ENCODE data around the gene LRFN2.

Gene LRFN2

DNA sequence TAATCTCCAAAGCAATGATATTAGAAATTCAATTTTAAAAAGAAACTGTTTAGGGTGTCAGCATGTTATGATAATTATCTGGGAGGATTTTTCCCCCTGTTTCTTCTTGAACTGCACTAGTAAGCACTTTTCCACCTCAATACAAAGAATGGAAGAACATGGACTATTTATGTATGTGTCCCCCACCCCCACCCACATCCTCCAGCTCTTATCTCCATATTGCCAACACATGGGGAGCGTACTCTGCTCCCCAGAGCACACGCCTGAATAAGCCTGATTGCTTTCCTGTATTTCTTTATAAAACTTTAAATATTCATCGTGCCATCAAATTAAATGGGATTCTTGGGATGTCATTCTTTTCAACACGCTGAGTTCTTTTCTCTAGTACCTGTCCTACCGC lies 11.4 kb upstream of the LRFN2 start:
- DNase-seq (ENCODE audit: insufficient read length, low spot score), result no peak
- FAIRE-seq, result no peak
- TF ChIP-seq POU2F2 (IDR thresholded peaks at IDR 0.05; ENCODE audit: low read depth, low read length), result no peak
- no peak for TF ChIP-seq TAF1 (IDR thresholded peaks at IDR 0.05; ENCODE audit: low read depth, low read length)
- TF ChIP-seq SPI1 (IDR thresholded peaks at IDR 0.05; ENCODE audit: low read depth, low read length), result no peak
- no peak for TF ChIP-seq POLR2A (IDR thresholded peaks at IDR 0.05; ENCODE audit: low read depth, low read length)
- no peak for TF ChIP-seq PAX5 (IDR thresholded peaks at IDR 0.05; ENCODE audit: insufficient read depth, low read length, severe bottlenecking)
- TF ChIP-seq POLR2AphosphoS5 (IDR thresholded peaks at IDR 0.05; ENCODE audit: low read depth, low read length), result no peak

DNA sequence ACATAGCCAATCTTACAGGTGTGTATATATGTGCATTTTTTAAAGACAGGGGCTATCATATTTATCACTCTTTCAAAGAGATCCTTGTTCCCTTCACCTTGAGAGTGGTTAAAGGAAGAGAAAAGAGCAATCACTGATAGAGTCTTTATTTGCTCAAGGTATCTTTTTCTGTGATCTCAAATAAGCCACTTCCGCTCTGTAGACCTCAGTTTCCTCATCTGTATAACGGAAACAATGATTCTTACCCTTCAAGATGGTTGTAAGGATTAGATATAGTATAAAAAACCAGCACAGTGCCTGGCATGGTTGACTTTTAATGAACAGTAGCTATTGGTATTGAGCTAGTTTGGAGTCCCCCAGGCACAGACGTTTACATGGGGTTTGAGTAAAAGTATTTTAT lies 10.1 kb upstream of the LRFN2 start:
- TF ChIP-seq SPI1 (IDR thresholded peaks at IDR 0.05; ENCODE audit: low read depth, low read length), result no peak
- TF ChIP-seq POLR2A (IDR thresholded peaks at IDR 0.05; ENCODE audit: low read depth, low read length), result no peak
- TF ChIP-seq PAX5 (IDR thresholded peaks at IDR 0.05; ENCODE audit: insufficient read depth, low read length, severe bottlenecking), result no peak
- TF ChIP-seq POLR2AphosphoS5 (IDR thresholded peaks at IDR 0.05; ENCODE audit: low read depth, low read length), result no peak
- no peak for TF ChIP-seq TAF1 (IDR thresholded peaks at IDR 0.05; ENCODE audit: low read depth, low read length)
- no peak for TF ChIP-seq POU2F2 (IDR thresholded peaks at IDR 0.05; ENCODE audit: low read depth, low read length)
- DNase-seq (ENCODE audit: insufficient read length, low spot score), result no peak
- FAIRE-seq, result no peak

DNA sequence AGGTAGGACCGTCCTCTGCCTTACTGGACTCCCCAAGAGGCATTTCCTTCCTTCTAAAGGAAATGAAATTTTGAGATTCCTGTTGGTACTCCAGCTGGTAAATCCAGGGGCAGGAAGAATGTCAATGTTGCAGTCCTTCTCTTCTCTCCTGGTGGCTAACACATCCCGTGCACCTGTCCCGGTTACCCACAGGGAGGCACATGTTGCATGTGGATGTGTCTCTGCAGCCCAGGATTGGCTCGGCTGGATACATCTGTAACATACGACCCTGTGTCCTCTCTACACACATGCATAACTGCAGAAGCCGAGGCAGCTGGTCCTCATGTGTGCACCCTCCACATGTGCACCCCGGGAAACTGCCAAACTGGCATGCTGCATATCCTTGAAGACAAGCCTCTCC lies 1.3 kb upstream of the LRFN2 start:
- TF ChIP-seq POLR2A (IDR thresholded peaks at IDR 0.05; ENCODE audit: low read depth, low read length) (no peak), PAX5 (IDR thresholded peaks at IDR 0.05; ENCODE audit: insufficient read depth, low read length, severe bottlenecking) (no peak), SPI1 (IDR thresholded peaks at IDR 0.05; ENCODE audit: low read depth, low read length) (no peak), POU2F2 (IDR thresholded peaks at IDR 0.05; ENCODE audit: low read depth, low read length) (no peak), TAF1 (IDR thresholded peaks at IDR 0.05; ENCODE audit: low read depth, low read length) (no peak), POLR2AphosphoS5 (IDR thresholded peaks at IDR 0.05; ENCODE audit: low read depth, low read length) (no peak)
- DNase-seq (ENCODE audit: insufficient read length, low spot score) (no peak), FAIRE-seq (no peak)

DNA sequence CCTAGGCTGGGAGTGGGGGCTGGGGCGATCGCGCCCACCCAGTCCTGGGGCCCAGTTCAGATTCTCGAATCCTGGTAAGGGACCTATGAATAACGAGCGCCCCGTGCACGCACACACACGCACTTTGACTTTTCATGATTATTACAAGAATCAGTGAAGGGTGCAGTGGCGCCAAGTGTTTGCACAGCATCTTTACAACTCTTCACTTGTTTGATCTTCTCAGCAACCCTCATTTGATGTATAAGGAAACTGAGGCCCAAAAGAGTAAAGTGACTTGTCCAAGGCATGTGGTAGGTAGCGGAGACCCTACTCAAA lies 863 bp upstream of the LRFN2 start:
- FAIRE-seq, result no peak
- TF ChIP-seq PAX5 (IDR thresholded peaks at IDR 0.05; ENCODE audit: insufficient read depth, low read length, severe bottlenecking) (no peak), POLR2A (IDR thresholded peaks at IDR 0.05; ENCODE audit: low read depth, low read length) (no peak), POLR2AphosphoS5 (IDR thresholded peaks at IDR 0.05; ENCODE audit: low read depth, low read length) (no peak), POU2F2 (IDR thresholded peaks at IDR 0.05; ENCODE audit: low read depth, low read length) (no peak), TAF1 (IDR thresholded peaks at IDR 0.05; ENCODE audit: low read depth, low read length) (no peak)
- DNase-seq (ENCODE audit: insufficient read length, low spot score), result no peak

DNA sequence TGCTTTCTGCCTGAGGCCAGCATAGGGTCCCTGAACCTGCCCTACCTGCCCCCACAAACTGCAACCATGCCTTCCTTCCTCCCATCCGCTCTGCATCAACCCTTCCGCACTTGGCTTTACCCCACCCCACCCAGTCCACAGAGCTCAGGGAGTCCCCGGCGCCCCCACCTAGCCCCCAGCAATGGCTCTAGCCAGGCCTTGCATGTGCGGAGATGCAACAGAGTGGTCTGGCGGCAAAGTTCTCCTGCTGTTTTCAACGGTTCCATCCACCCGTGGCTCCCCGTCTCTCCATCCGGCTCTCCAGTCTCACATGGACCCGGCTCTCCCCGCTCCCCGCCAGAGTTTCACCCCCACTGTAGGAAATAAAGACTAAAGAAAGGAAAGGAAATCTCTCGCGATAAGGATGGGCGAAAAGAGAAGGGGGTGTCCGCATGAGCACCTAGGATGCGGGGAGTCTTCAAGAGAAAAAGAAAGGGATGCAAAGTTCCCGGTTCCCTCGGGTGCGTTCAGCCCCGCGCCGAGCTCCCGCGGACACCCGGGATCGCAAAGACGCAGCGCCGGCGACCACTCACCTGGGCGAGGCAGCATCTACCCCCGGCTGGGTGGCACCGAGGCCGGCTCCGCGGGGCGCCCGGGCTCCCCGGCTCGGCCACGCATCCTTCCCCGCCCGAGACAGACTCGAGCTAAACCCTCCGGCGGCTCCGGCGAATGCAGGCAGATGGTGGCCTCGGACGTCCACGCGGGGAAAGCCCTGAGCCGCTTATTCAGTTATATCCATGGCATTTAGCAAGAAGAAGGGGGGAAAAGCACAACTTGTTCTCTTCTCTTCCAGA lies 579 bp downstream of the LRFN2 start:
- TF ChIP-seq PAX5 (IDR thresholded peaks at IDR 0.05; ENCODE audit: insufficient read depth, low read length, severe bottlenecking) (no peak), POU2F2 (IDR thresholded peaks at IDR 0.05; ENCODE audit: low read depth, low read length) (no peak), TAF1 (IDR thresholded peaks at IDR 0.05; ENCODE audit: low read depth, low read length) (no peak), SPI1 (IDR thresholded peaks at IDR 0.05; ENCODE audit: low read depth, low read length) (no peak), POLR2A (IDR thresholded peaks at IDR 0.05; ENCODE audit: low read depth, low read length) (no peak)
- DNase-seq (ENCODE audit: insufficient read length, low spot score) (no peak), FAIRE-seq (no peak)

DNA sequence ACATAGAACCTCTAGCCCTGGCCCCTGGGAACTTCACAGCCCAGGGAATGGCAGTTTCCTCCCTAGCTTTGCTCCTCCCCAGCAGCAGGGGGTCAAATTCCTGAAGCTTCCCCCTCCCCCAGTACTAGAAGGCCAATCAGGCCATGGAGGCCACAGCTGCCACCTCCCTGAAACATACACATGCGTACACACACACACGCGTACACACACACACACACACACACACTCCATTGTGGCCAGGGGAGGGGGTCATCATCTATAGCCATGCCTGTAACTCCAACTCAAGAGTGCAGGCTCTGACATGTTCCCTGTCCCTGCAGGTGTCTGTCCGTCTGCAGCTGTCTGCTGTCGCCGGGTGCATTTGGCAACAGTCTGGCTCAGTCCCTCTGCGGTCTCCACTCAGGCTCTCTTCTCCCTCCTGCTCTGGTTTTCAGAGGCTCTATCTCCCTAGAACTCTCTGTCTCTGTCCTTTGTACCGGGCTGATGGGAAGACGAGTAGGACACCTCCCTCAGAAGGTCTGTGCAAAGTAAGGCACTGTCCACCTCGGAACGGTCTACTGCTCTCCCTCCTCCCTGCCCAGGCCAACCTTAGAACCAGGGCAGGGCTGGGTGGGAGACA lies 1.4 kb downstream of the LRFN2 start:
- no peak for DNase-seq (ENCODE audit: insufficient read length, low spot score)
- TF ChIP-seq TAF1 (IDR thresholded peaks at IDR 0.05; ENCODE audit: low read depth, low read length), result no peak
- TF ChIP-seq SPI1 (IDR thresholded peaks at IDR 0.05; ENCODE audit: low read depth, low read length), result no peak
- TF ChIP-seq POLR2AphosphoS5 (IDR thresholded peaks at IDR 0.05; ENCODE audit: low read depth, low read length), result no peak
- no peak for TF ChIP-seq PAX5 (IDR thresholded peaks at IDR 0.05; ENCODE audit: insufficient read depth, low read length, severe bottlenecking)
- TF ChIP-seq POU2F2 (IDR thresholded peaks at IDR 0.05; ENCODE audit: low read depth, low read length), result no peak
- TF ChIP-seq POLR2A (IDR thresholded peaks at IDR 0.05; ENCODE audit: low read depth, low read length), result no peak
- no peak for FAIRE-seq

DNA sequence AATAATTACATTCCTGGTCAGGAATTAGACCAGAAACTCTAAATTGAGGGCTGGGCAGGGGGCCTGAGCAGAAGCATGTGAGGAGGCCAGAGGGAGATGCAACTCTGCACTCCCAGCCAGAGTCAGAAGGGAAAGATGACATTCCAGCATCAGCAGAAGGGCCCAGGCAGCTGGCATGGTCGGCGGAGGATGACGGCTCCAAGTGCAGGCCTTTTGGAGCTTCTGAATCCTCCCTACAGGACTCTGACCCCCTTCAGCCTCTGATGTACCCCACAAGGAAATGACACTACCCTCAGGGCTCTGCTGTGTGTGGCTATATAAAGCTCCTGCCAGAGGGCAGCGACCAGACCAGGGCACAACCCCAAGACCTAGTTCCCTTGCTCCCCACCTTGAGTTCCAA lies 1.9 kb downstream of the LRFN2 start:
- FAIRE-seq, result no peak
- no peak for TF ChIP-seq POU2F2 (IDR thresholded peaks at IDR 0.05; ENCODE audit: low read depth, low read length)
- TF ChIP-seq POLR2A (IDR thresholded peaks at IDR 0.05; ENCODE audit: low read depth, low read length), result no peak
- TF ChIP-seq POLR2AphosphoS5 (IDR thresholded peaks at IDR 0.05; ENCODE audit: low read depth, low read length), result no peak
- no peak for TF ChIP-seq SPI1 (IDR thresholded peaks at IDR 0.05; ENCODE audit: low read depth, low read length)
- TF ChIP-seq TAF1 (IDR thresholded peaks at IDR 0.05; ENCODE audit: low read depth, low read length), result no peak
- no peak for TF ChIP-seq PAX5 (IDR thresholded peaks at IDR 0.05; ENCODE audit: insufficient read depth, low read length, severe bottlenecking)

DNA sequence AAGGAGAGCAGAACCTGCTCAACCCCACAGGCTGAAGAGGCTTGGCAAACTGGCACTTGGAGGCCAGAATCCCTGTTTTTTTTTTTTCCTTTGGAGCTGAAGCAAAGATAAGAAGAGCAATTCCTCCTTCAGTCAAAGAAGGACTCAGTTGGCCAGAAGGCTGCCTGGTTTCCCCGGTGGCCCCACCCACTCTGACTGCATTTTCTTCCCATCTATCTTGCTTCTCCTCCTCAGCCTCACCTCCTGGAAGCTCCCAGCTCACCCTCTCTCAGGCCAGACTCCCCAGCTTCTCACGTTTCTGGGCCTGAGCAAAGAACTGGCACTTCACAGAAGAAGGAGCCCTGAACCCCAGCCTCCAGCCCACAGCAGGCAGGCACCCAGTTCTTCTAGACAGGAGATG lies 2.4 kb downstream of the LRFN2 start:
- no peak for DNase-seq (ENCODE audit: insufficient read length, low spot score)
- no peak for FAIRE-seq
- no peak for TF ChIP-seq TAF1 (IDR thresholded peaks at IDR 0.05; ENCODE audit: low read depth, low read length)
- TF ChIP-seq POLR2A (IDR thresholded peaks at IDR 0.05; ENCODE audit: low read depth, low read length), result no peak
- no peak for TF ChIP-seq POU2F2 (IDR thresholded peaks at IDR 0.05; ENCODE audit: low read depth, low read length)
- no peak for TF ChIP-seq SPI1 (IDR thresholded peaks at IDR 0.05; ENCODE audit: low read depth, low read length)
- no peak for TF ChIP-seq POLR2AphosphoS5 (IDR thresholded peaks at IDR 0.05; ENCODE audit: low read depth, low read length)
- TF ChIP-seq PAX5 (IDR thresholded peaks at IDR 0.05; ENCODE audit: insufficient read depth, low read length, severe bottlenecking), result no peak

More for the DNA sequence above, 1.9 kb downstream of the LRFN2 start:
- no peak for DNase-seq (ENCODE audit: insufficient read length, low spot score)

DNA sequence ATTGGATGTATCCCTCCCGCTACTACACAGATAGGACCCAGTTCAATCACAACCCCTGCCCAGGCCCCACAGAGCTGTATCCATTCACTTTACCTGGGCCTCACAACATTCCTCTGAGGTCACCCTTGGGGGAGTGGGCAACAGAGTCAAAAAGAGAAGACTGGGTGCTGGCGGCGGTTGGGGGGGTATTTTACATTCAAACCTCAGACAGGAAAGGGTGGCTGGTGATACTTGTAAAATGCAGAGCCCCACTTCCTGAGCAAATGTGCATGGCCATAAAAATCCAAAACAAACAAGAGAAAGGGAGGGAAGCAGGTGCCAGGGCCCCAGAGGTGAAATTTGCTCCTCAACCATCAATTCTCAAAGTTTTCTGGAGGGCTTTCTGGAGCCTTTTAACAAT lies 3.5 kb downstream of the LRFN2 start:
- DNase-seq (ENCODE audit: insufficient read length, low spot score), result no peak
- FAIRE-seq, result no peak
- TF ChIP-seq POLR2A (IDR thresholded peaks at IDR 0.05; ENCODE audit: low read depth, low read length) (no peak), POLR2AphosphoS5 (IDR thresholded peaks at IDR 0.05; ENCODE audit: low read depth, low read length) (no peak), POU2F2 (IDR thresholded peaks at IDR 0.05; ENCODE audit: low read depth, low read length) (no peak), TAF1 (IDR thresholded peaks at IDR 0.05; ENCODE audit: low read depth, low read length) (no peak), SPI1 (IDR thresholded peaks at IDR 0.05; ENCODE audit: low read depth, low read length) (no peak), PAX5 (IDR thresholded peaks at IDR 0.05; ENCODE audit: insufficient read depth, low read length, severe bottlenecking) (no peak)

All from GM12891 (cell line).